Upper lobe of left lung (tissue), 6 donors: ENCODE results near the gene SLC16A9. TPM values are rescaled to one million over a fixed set of nuclear protein-coding genes. Genes with fewer than 3 reads are reported as not detected.
A peak's percentile ranks its signal among the peaks of the same experiment; 100 is the strongest.

Experiments used
- ATAC-seq, 2 donors: fragments of 200-7000 bp; cut with Tn5 transposase; one replicate each; pipeline ENCODE4 v1.9.1; 2022; ENCODE audit warnings: mild to moderate bottlenecking in 2 of 2, moderate library complexity in 2 of 2; ENCODE audit not compliant: low FRiP score in 2 of 2
- DNase-seq, 2 donors: peaks; one replicate each; pipeline ENCODE4 v3.0.0-alpha.2; 2019 to 2020
- H3K27ac ChIP-seq, 4 donors: fragments of 200-600 bp; sonication (generic); one replicate each; pipeline ENCODE4 v1.5.1; 2016 to 2019
- H3K27me3 ChIP-seq, 4 donors: fragments of 200-600 bp; sonication (generic); one replicate each; pipeline ENCODE4 v1.5.1; 2017 to 2019
- H3K36me3 ChIP-seq, 4 donors: fragments of 200-600 bp; sonication (generic); one replicate each; pipeline ENCODE4 v1.5.1; 2016 to 2019
- H3K4me1 ChIP-seq, 4 donors: fragments of 200-600 bp; sonication (generic); one replicate each; pipeline ENCODE4 v1.5.1; 2018 to 2019
- H3K4me3 ChIP-seq, 4 donors: fragments of 200-600 bp; sonication (generic); one replicate each; pipeline ENCODE4 v1.5.1; 2017 to 2019; ENCODE audit warnings: mild to moderate bottlenecking in 2 of 4, moderate library complexity in 1 of 4
- H3K9me3 ChIP-seq, 4 donors: fragments of 200-600 bp; sonication (generic); one replicate each; pipeline ENCODE4 v1.5.1; 2018 to 2019
- CTCF ChIP-seq, 6 experiments: fragments of 450-650 bp in 4 of 6; fragments of 200-600 bp in 2 of 6; sonication (generic) in 2 of 6; IDR thresholded peaks; one replicate each; pipeline ENCODE4 v1.5.1; 2016 to 2019; ENCODE audit warnings: antibody characterized with exemption in 6 of 6
- EP300 ChIP-seq, 4 donors: sonication (generic); formaldehyde crosslinking; IDR thresholded peaks; one replicate each; pipeline ENCODE4 v1.5.1; 2017; ENCODE audit warnings: antibody characterized with exemption in 4 of 4, control low read depth in 2 of 4
- POLR2A ChIP-seq, 4 donors: fragments of 450-650 bp; IDR thresholded peaks; one replicate each; pipeline ENCODE4 v1.5.1; 2016 to 2017; ENCODE audit warnings: antibody characterized with exemption in 4 of 4, mild to moderate bottlenecking in 2 of 4
- POLR2AphosphoS5 ChIP-seq, 2 donors: sonication (generic); formaldehyde crosslinking; IDR thresholded peaks; one replicate each; pipeline ENCODE4 v1.5.1; 2017; ENCODE audit warnings: antibody characterized with exemption in 2 of 2
- WGBS, 2 donors: methylation state at CpG; one replicate each; pipeline ENCODE4 v1.1.5; 2017 to 2018; 5-methylcytosine and 5-hydroxymethylcytosine counted together
- total RNA-seq, 6 donors: library from RNA; depleted of rRNA in 4 of 6; stranded (reverse); fragments of >200 nt in 4 of 6; gene quantifications; one replicate each; pipeline versions ENCODE4 v1.1.0 to v1.2.1, GENCODE V29; 2016 to 2021
- donor health status: DM: no; HTN: no; CAD: no; lungs with moderate emphysema.
- donor health status: DM: no; HTN: yes; CAD: no; lungs with severe emphysema.

The SLC16A9 gene
- total RNA-seq, 6 donors from 2014 or later: 0.79 to 1.1 (median 1.1) TPM; not detected in 2

DNA sequence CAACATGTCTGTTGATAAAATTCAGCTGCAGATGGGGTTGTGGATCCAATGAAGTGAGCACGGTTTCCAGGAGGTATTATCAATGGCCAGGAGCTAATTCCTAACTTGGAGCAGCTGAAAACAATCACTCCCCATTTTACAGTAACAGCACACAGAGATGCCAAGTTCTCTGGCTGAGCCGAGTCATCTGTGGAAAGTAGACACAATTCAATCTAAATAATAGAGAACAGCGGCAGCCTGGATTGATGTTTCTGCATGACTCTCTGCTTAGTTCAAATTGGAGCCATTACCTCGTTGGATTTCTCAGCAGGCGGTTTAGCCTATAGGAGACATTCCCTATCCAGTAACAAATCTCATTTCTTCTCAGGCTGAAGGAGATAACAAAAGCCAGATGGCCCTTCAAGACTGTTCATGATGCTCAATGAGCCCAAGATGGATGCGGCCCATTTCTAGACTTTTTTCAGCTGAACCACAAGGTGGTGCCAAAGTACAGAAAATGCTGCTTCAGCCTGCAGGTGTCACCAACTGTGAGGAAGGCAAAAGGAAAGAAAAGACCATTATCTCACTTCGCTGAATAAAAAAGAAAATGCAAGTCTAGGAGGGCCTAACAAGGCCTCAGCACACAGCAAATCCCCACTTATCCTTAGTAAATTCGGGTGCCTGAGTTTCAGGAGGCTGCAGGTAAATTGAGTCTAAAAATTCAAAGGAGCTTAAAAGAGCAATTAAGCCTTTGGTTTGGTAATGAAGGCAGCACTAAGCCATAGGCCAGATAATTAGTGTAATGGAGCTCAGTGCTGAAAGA, 83.7 kb downstream of the SLC16A9 start:
- no peaks in the 10 kb centered on the region for H3K4me1 ChIP-seq
- DNase-seq: peak in 1 of 2 donors; percentile 27
- ATAC-seq: peak; percentile 84 to 90
- no peak overlapping the region for H3K27ac ChIP-seq
- WGBS, 2 donors: 27 to 32% methylated on average over 8 of the region's 8 CpGs
- H3K9me3 ChIP-seq: no peaks in the 10 kb centered on the region
- TF ChIP-seq POLR2A (IDR thresholded peaks at IDR 0.05) (no peak), CTCF (IDR thresholded peaks at IDR 0.05) (peak; percentile 58 to 91 (median 84)), POLR2AphosphoS5 (IDR thresholded peaks at IDR 0.05) (no peak)
- no peak overlapping the region for H3K4me3 ChIP-seq
- H3K36me3 ChIP-seq: no peaks in the 10 kb centered on the region
- no peaks in the 10 kb centered on the region for H3K27me3 ChIP-seq

GRCh38 chr10:59624951-59625350, 84.7 kb downstream of the SLC16A9 start:
- ATAC-seq (no peak), DNase-seq (no peak)
- 83 to 88% methylated on average over 8 of the region's 8 CpGs for WGBS, 2 donors
- Histone ChIP-seq H3K27me3 (no peaks in the 10 kb centered on the region), H3K4me1 (no peaks in the 10 kb centered on the region), H3K9me3 (no peaks in the 10 kb centered on the region), H3K36me3 (no peaks in the 10 kb centered on the region), H3K4me3 (no peak overlapping the region), H3K27ac (no peak overlapping the region)
- TF ChIP-seq POLR2AphosphoS5 (IDR thresholded peaks at IDR 0.05): no peak
- no peak for TF ChIP-seq CTCF (IDR thresholded peaks at IDR 0.05)
- no peak for TF ChIP-seq POLR2A (IDR thresholded peaks at IDR 0.05)
- TF ChIP-seq EP300 (IDR thresholded peaks at IDR 0.05): no peak

GRCh38 chr10:59624136-59624535, 85.5 kb downstream of the SLC16A9 start:
- TF ChIP-seq CTCF (IDR thresholded peaks at IDR 0.05): no peak
- no peak for TF ChIP-seq POLR2A (IDR thresholded peaks at IDR 0.05)
- TF ChIP-seq POLR2AphosphoS5 (IDR thresholded peaks at IDR 0.05): no peak
- 96% methylated on average over 3 of the region's 3 CpGs for WGBS, 2 donors

DNA sequence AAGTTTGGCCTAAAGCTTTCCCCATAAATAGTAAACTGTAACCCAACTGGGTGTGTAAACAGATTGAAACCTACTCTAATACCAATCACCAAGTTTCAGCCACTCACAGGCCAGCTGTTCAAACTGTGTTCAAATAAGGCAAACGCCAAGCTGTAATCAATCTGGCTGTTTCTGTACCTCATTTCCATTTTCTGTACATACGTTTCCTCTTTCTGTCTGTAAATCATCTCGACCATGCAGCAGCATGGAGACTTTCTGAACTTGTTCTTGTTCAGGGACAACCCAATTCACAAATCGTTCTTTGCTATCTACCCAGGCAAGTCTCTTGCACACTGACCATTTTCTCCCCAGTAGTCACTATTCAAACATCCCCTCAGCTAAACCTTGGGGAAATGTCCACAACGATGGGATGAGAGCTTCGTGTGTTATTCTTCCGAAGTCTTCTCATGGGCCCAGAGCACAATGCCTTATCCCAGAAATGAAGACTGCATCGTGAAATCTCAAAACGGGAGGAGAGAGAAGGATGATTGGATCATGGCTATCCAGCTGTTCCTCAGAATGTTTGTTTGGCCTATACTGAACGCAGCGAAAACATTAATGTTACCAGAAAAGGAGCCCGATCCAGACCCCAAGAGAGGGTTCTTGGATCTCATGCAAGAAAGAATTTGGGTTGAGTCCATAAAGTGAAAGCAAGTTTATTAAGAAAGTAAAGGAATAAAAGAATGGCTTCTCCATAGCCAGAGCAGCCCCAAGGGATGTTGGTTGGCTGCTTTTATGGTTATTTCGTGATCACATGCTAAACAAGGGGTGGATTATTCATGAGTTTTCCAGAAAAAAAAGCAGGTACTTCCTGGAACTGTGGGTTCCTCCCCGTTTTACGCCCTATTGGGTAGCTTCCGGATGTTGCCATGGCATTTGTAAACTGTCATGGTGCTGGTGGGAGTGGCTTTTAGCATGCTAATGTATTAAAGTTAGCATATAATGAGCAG, 86.2 kb downstream of the SLC16A9 start:
- H3K9me3 ChIP-seq: no peaks in the 10 kb centered on the region
- H3K27me3 ChIP-seq: no peaks in the 10 kb centered on the region
- no peak for TF ChIP-seq POLR2AphosphoS5 (IDR thresholded peaks at IDR 0.05)
- TF ChIP-seq EP300 (IDR thresholded peaks at IDR 0.05): no peak
- TF ChIP-seq CTCF (IDR thresholded peaks at IDR 0.05): no peak
- no peak for TF ChIP-seq POLR2A (IDR thresholded peaks at IDR 0.05)
- 74 to 76% methylated on average over 16 of the region's 16 CpGs for WGBS, 2 donors
- no peak overlapping the region for H3K4me3 ChIP-seq
- no peak overlapping the region for H3K27ac ChIP-seq
- DNase-seq (no peak), ATAC-seq (peak in 1 of 2 donors; percentile 4)
- H3K4me1 ChIP-seq: no peaks in the 10 kb centered on the region
- no peaks in the 10 kb centered on the region for H3K36me3 ChIP-seq

More at GRCh38 chr10:59624136-59624535, 85.5 kb downstream of the SLC16A9 start:
- Histone ChIP-seq H3K27ac (no peak overlapping the region), H3K4me3 (no peak overlapping the region), H3K27me3 (no peaks in the 10 kb centered on the region), H3K9me3 (no peaks in the 10 kb centered on the region), H3K4me1 (no peaks in the 10 kb centered on the region), H3K36me3 (no peaks in the 10 kb centered on the region)
- DNase-seq: no peak
- no peak for ATAC-seq
